K562 (cell line): ENCODE measurements around the gene JSRP1. TPM values are rescaled to one million over a fixed set of nuclear protein-coding genes. Genes with fewer than 3 reads are reported as not detected.

ENCODE experiments used
- C11orf30 ChIP-seq: fragments of 450-650 bp; IDR thresholded peaks from 2 replicates; pipeline ENCODE4 v1.6.1; 2016; ENCODE audit warnings: low read depth, mild to moderate bottlenecking
- CXXC5 ChIP-seq: fragments of 250-450 bp; sonication (Bioruptor Pico); IDR thresholded peaks from 2 replicates; pipeline ENCODE4 v1.8.0; 2022; ENCODE audit warnings: inconsistent platforms, mild to moderate bottlenecking, moderate library complexity
- DLX4 ChIP-seq: fragments of 250-450 bp; sonication (Bioruptor Pico); IDR thresholded peaks from 2 replicates; pipeline ENCODE4 v1.6.1; 2021; ENCODE audit warnings: mild to moderate bottlenecking
- IRF1 ChIP-seq: sonication (generic); formaldehyde crosslinking; IDR thresholded peaks from 2 replicates; pipeline ENCODE4 v1.8.0; 2022; ENCODE audit warnings: missing genetic modification reagents, mild to moderate bottlenecking, borderline replicate concordance
- KAT7 ChIP-seq: sonication (generic); formaldehyde crosslinking; IDR thresholded peaks from 2 replicates; pipeline ENCODE4 v1.8.0; 2022; ENCODE audit warnings: missing genetic modification reagents, mild to moderate bottlenecking, borderline replicate concordance
- LCOR ChIP-seq: sonication (generic); formaldehyde crosslinking; IDR thresholded peaks from 2 replicates; pipeline ENCODE4 v1.8.0; 2022; ENCODE audit warnings: mild to moderate bottlenecking, missing genetic modification reagents
- NR1H2 ChIP-seq: sonication (generic); formaldehyde crosslinking; IDR thresholded peaks from 2 replicates; pipeline ENCODE4 v1.4.0; 2020; ENCODE audit warnings: mild to moderate bottlenecking, missing genetic modification reagents
- POLR2G ChIP-seq: fragments of 200-400 bp; formaldehyde crosslinking; IDR thresholded peaks from 2 replicates; pipeline ENCODE4 v1.6.1; 2017; ENCODE audit warnings: low read depth, mild to moderate bottlenecking, antibody characterized with exemption, low read length, moderate library complexity
- RUNX1 ChIP-seq: sonication (generic); IDR thresholded peaks from 2 replicates; pipeline ENCODE4 v1.6.1; 2016; ENCODE audit warnings: antibody characterized with exemption, low read depth
- SAFB ChIP-seq: fragments of 200-400 bp; formaldehyde crosslinking; IDR thresholded peaks from 2 replicates; pipeline ENCODE4 v1.6.1; 2017; ENCODE audit warnings: low read depth, low read length, borderline replicate concordance
- ZC3H8 ChIP-seq: fragments of 450-650 bp; IDR thresholded peaks from 2 replicates; pipeline ENCODE4 v1.6.1; 2017
- ZNF143 ChIP-seq: sonication (generic); formaldehyde crosslinking; IDR thresholded peaks from 2 replicates; pipeline ENCODE4 v1.9.0; 2022; ENCODE audit warnings: mild to moderate bottlenecking, missing genetic modification reagents
- ZNF23 ChIP-seq: fragments of 250-450 bp; sonication (Bioruptor Pico); IDR thresholded peaks from 2 replicates; pipeline ENCODE4 v1.4.0; 2020; ENCODE audit warnings: mild to moderate bottlenecking
- ZNF449 ChIP-seq: fragments of 250-450 bp; sonication (Bioruptor Pico); IDR thresholded peaks from 2 replicates; pipeline ENCODE4 v1.8.0; 2022; ENCODE audit warnings: moderate library complexity, mild to moderate bottlenecking, inconsistent platforms
- polyA plus RNA-seq, 8 experiments: library from polyadenylated mRNA; depleted of rRNA in 4 of 8; stranded (reverse) in 5 of 8; unstranded in 3 of 8; fragments of >200 nt; fragmentation: Nextera tagmentation in 2 of 8; fragmentation: Illumina TruSeq in 1 of 8; extraction: Ambion mirVana in 2 of 8; extraction: Trizol in 1 of 8; gene quantifications; 2 replicates each; pipeline versions ENCODE4 v1.2.1 to v1.2.3, GENCODE V29; 2011 to 2014; ENCODE audit warnings: inconsistent platforms in 1 of 8, missing spikeins in 1 of 8
- total RNA-seq, 7 experiments: library from RNA; depleted of rRNA in 6 of 7; stranded (reverse); fragments of >200 nt in 6 of 7; fragmentation: Illumina TruSeq in 2 of 7; extraction: Trizol in 2 of 7; gene quantifications; 2 replicates each; pipeline versions ENCODE4 v1.2.1 to v1.2.3, GENCODE V29; 2011 to 2021; ENCODE audit warnings: low replicate concordance in 1 of 7
- TF ChIP-seq, protein P1 (sequence below): fragments of 250-450 bp; sonication (Bioruptor Pico); IDR thresholded peaks from 2 replicates; pipeline ENCODE4 v1.5.0; 2020; ENCODE audit warnings: mild to moderate bottlenecking
- TF ChIP-seq, protein P2 (sequence below): sonication (generic); formaldehyde crosslinking; IDR thresholded peaks from 2 replicates; pipeline ENCODE4 v1.9.0; 2022; ENCODE audit warnings: mild to moderate bottlenecking, missing genetic modification reagents
- TF ChIP-seq, protein P3 (sequence below): IDR thresholded peaks from 2 replicates; pipeline ENCODE4 v1.6.1; 2011; ENCODE audit warnings: borderline replicate concordance, low read depth, mild to moderate bottlenecking, moderate library complexity, low read length; ENCODE audit not compliant: insufficient read depth, poor library complexity, severe bottlenecking

JSRP1 gene
- total and polyA plus RNA-seq, 9 of the 15 experiments (the other 6 are each of a cell fraction or from before 2014, with no cell fraction given), result 0.08 to 1.2 (median 0.51) TPM; not detected in 4

DNA sequence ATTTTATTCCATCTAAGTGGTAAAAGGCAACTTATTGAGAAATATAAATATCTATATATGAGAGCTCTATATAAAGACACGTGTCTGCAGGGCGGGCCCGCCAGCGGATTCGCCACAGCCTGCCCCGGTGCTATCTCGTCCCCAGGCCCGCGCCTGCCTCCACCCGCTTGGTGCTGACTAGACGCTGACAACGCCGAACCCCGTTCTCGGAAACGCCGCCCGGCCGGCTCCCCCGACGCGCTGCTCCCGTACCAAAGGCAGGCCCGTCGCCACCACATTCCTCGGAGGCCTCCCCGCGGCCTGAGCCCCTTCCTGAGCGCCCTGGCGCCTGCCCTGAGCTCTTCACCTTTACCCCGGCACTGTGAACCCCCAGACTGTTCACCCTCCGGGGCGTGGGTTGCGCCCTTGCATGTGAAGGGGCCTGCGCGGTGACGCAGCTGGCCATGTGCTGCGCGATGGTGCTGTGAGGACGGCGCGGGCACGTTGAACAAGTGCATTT lies 26.1 kb downstream of the JSRP1 start (continued):
- TF ChIP-seq, protein P1, sequence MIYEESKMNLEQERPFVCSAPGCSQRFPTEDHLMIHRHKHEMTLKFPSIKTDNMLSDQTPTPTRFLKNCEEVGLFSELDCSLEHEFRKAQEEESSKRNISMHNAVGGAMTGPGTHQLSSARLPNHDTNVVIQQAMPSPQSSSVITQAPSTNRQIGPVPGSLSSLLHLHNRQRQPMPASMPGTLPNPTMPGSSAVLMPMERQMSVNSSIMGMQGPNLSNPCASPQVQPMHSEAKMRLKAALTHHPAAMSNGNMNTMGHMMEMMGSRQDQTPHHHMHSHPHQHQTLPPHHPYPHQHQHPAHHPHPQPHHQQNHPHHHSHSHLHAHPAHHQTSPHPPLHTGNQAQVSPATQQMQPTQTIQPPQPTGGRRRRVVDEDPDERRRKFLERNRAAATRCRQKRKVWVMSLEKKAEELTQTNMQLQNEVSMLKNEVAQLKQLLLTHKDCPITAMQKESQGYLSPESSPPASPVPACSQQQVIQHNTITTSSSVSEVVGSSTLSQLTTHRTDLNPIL (CRISPR knock-in tag), result no peak
- peak; percentile 63; the same call in 1 of the 2 replicates for TF ChIP-seq POLR2G
- no peak for TF ChIP-seq C11orf30
- TF ChIP-seq ZC3H8, result no peak
- TF ChIP-seq, protein P2, sequence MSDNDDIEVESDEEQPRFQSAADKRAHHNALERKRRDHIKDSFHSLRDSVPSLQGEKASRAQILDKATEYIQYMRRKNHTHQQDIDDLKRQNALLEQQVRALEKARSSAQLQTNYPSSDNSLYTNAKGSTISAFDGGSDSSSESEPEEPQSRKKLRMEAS, result no peak
- no peak for TF ChIP-seq ZNF23 (CRISPR knock-in tag)
- no peak for TF ChIP-seq CXXC5 (CRISPR knock-in tag)
- TF ChIP-seq ZNF143 (CRISPR knock-in tag), result no peak
- 0 out of 2 replicates have a peak, but pooled peaks have one; percentile 32 for TF ChIP-seq KAT7 (CRISPR knock-in tag)
- TF ChIP-seq SAFB, result 0 out of 2 replicates have a peak, but pooled peaks have one; percentile 25
- no peak for TF ChIP-seq ZNF449 (CRISPR knock-in tag)
- no peak for TF ChIP-seq NR1H2
- TF ChIP-seq DLX4 (CRISPR knock-in tag), result no peak
- no peak for TF ChIP-seq IRF1
- no peak for TF ChIP-seq RUNX1
- TF ChIP-seq, protein P3, sequence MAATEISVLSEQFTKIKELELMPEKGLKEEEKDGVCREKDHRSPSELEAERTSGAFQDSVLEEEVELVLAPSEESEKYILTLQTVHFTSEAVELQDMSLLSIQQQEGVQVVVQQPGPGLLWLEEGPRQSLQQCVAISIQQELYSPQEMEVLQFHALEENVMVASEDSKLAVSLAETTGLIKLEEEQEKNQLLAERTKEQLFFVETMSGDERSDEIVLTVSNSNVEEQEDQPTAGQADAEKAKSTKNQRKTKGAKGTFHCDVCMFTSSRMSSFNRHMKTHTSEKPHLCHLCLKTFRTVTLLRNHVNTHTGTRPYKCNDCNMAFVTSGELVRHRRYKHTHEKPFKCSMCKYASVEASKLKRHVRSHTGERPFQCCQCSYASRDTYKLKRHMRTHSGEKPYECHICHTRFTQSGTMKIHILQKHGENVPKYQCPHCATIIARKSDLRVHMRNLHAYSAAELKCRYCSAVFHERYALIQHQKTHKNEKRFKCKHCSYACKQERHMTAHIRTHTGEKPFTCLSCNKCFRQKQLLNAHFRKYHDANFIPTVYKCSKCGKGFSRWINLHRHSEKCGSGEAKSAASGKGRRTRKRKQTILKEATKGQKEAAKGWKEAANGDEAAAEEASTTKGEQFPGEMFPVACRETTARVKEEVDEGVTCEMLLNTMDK, result no peak
- TF ChIP-seq LCOR (CRISPR knock-in tag), result no peak
